Neutrophil (primary cell): ENCODE data around the gene SLC1A4.
"Not testable (repeated sequence)": the region's sequence is repeated elsewhere in the genome, so short reads cannot be mapped to it uniquely, and the experiment has no call there.

ENCODE experiments used
- H3K27ac ChIP-seq: fragments of 200-600 bp; sonication (generic); 2 replicates; pipeline ENCODE4 v1.5.1; 2016; ENCODE audit warnings: mild to moderate bottlenecking, moderate library complexity
- H3K27me3 ChIP-seq: fragments of 200-600 bp; sonication (generic); 2 replicates; pipeline ENCODE4 v1.6.0; 2016; ENCODE audit warnings: mild to moderate bottlenecking
- H3K36me3 ChIP-seq: fragments of 200-600 bp; sonication (generic); 2 replicates; pipeline ENCODE4 v1.5.1; 2017
- H3K4me1 ChIP-seq, 2 experiments: fragments of 200-600 bp in 1 of 2; sonication (generic) in 1 of 2; 1 replicate in 1 of 2; 2 replicates in 1 of 2; pipeline versions ENCODE4 v1.5.1 to v1.6.1; 2013 to 2016; ENCODE audit warnings: low read depth in 1 of 2, low read length in 1 of 2, mild to moderate bottlenecking in 1 of 2, moderate library complexity in 1 of 2; ENCODE audit not compliant: control insufficient read depth in 1 of 2, insufficient read depth in 1 of 2
- H3K4me3 ChIP-seq, 2 experiments: fragments of 200-600 bp in 1 of 2; sonication (generic) in 1 of 2; 1 replicate in 1 of 2; 2 replicates in 1 of 2; pipeline ENCODE4 v1.5.1; 2013 to 2016; ENCODE audit warnings: low read depth in 1 of 2, low read length in 1 of 2, mild to moderate bottlenecking in 1 of 2, moderate library complexity in 1 of 2
- H3K9me3 ChIP-seq: fragments of 200-600 bp; sonication (generic); 2 replicates; pipeline ENCODE4 v1.5.1; 2016
- CTCF ChIP-seq: fragments of 200-600 bp; sonication (generic); IDR thresholded peaks from 2 replicates; pipeline ENCODE4 v1.5.1; 2016; ENCODE audit warnings: antibody characterized with exemption

The SLC1A4 gene

GRCh38 chr2:65019010-65019409, 29.8 kb downstream of the SLC1A4 start:
- H3K36me3 ChIP-seq: peaks cover 4% of the 10 kb centered on the region
- no peak for TF ChIP-seq CTCF

GRCh38 chr2:65019675-65020195, 30.5 kb downstream of the SLC1A4 start:
- no peak overlapping the region for H3K4me3 ChIP-seq
- H3K27me3 ChIP-seq: no peaks in the 10 kb centered on the region
- H3K9me3 ChIP-seq: no peaks in the 10 kb centered on the region
- H3K36me3 ChIP-seq: peaks cover 4% of the 10 kb centered on the region
- peaks cover 29 to 30% of the 10 kb centered on the region in 2 experiments for H3K4me1 ChIP-seq
- H3K27ac ChIP-seq: peak overlapping the region; percentile 93
- no peak for TF ChIP-seq CTCF

More at GRCh38 chr2:65019010-65019409, 29.8 kb downstream of the SLC1A4 start:
- peaks cover 29 to 30% of the 10 kb centered on the region in 2 experiments for H3K4me1 ChIP-seq
- no peaks in the 10 kb centered on the region for H3K9me3 ChIP-seq
- H3K4me3 ChIP-seq: peak overlapping the region in 1 of 2 experiments; percentile 68
- H3K27ac ChIP-seq: peak overlapping the region; percentile 93
- no peaks in the 10 kb centered on the region for H3K27me3 ChIP-seq

- H3K4me1 ChIP-seq: peaks cover 29 to 30% of the 10 kb centered on the region in 2 experiments
- not testable (repeated sequence) for H3K27ac ChIP-seq, H3K27me3 ChIP-seq, H3K4me3 ChIP-seq, H3K9me3 ChIP-seq, H3K36me3 ChIP-seq
These were observed 31.1 kb downstream of the SLC1A4 start for GRCh38 chr2:65020251-65020650.

GRCh38 chr2:65020943-65021528, 31.8 kb downstream of the SLC1A4 start:
- Histone ChIP-seq H3K4me1 (peaks cover 37 to 38% of the 10 kb centered on the region in 2 experiments), H3K36me3 (peaks cover 4% of the 10 kb centered on the region)
- no peak for TF ChIP-seq CTCF

GRCh38 chr2:65021709-65022108, 32.5 kb downstream of the SLC1A4 start:
- H3K27ac ChIP-seq: no peak overlapping the region
- H3K36me3 ChIP-seq: peaks cover 4% of the 10 kb centered on the region
- no peak overlapping the region for H3K4me3 ChIP-seq
- peaks cover 35 to 36% of the 10 kb centered on the region in 2 experiments for H3K4me1 ChIP-seq
- TF ChIP-seq CTCF: no peak
- no peaks in the 10 kb centered on the region for H3K9me3 ChIP-seq
- no peaks in the 10 kb centered on the region for H3K27me3 ChIP-seq

More at GRCh38 chr2:65020943-65021528, 31.8 kb downstream of the SLC1A4 start:
- no peaks in the 10 kb centered on the region for H3K9me3 ChIP-seq
- no peaks in the 10 kb centered on the region for H3K27me3 ChIP-seq
- H3K4me3 ChIP-seq: no peak overlapping the region
- no peak overlapping the region for H3K27ac ChIP-seq

GRCh38 chr2:65022189-65022588, 33.0 kb downstream of the SLC1A4 start:
- H3K4me3 ChIP-seq: no peak overlapping the region
- TF ChIP-seq CTCF: no peak
- no peaks in the 10 kb centered on the region for H3K27me3 ChIP-seq
- H3K27ac ChIP-seq: no peak overlapping the region
- no peaks in the 10 kb centered on the region for H3K9me3 ChIP-seq
- peaks cover 30 to 31% of the 10 kb centered on the region in 2 experiments for H3K4me1 ChIP-seq
- H3K36me3 ChIP-seq: peaks cover 4% of the 10 kb centered on the region
